ENCODE measurements around the gene PLCB3. TPM values are rescaled to one million over a fixed set of nuclear protein-coding genes. Genes with fewer than 3 reads are reported as not detected.
A peak's percentile ranks its signal among the peaks of the same experiment; 100 is the strongest.

The PLCB3 gene
- total RNA-seq, 1 experiment from 2014 or later: 34.6 TPM

- BruUV-seq (replicated peaks): no TSS peak
- Mint-ChIP-seq H3K27ac (ENCODE audit: low read depth, unreplicated experiment) (peak within 1 kb of the TSS; percentile 19), H3K9me3 (ENCODE audit: unreplicated experiment) (no peaks in the 10 kb centered on the region), H3K27me3 (ENCODE audit: insufficient read depth, unreplicated experiment) (no peaks in the 10 kb centered on the region), H3K4me1 (ENCODE audit: insufficient read depth, unreplicated experiment) (peaks cover 17% of the 10 kb centered on the region), H3K36me3 (ENCODE audit: insufficient read depth, unreplicated experiment) (peaks cover 25% of the 10 kb centered on the region), H3K4me3 (ENCODE audit: unreplicated experiment) (peak within 1 kb of the TSS; percentile 73)
- ChIA-PET CTCF (interaction anchor here (0.8 to 1.7 kb wide), 2 partner anchors 36 to 70 kb away, joined by 3 to 7 read pairs; no protein-coding TSS in a partner anchor), POLR2A (interaction anchor here (11.9 kb wide), 1 partner anchor 10 kb away, joined by 122 read pairs; the partner anchor contains the start of genes FKBP2 and PPP1R14B)
- no peak for TF ChIP-seq CTCF (IDR thresholded peaks at IDR 0.05; ENCODE audit: unreplicated experiment)
- DNase-seq (ENCODE audit: unreplicated experiment): peak; percentile 58
- intact Hi-C loops (cut with micrococcal nuclease): no loop called here
These were observed 17.3 kb upstream of the PLCB3 start, which contains the start of gene VEGFB for GRCh38 chr11:64233913-64234586. TSS of gene VEGFB (plus strand) at chr11:64234584. CDS start at chr11:64234834, 250 bp downstream.

DNA sequence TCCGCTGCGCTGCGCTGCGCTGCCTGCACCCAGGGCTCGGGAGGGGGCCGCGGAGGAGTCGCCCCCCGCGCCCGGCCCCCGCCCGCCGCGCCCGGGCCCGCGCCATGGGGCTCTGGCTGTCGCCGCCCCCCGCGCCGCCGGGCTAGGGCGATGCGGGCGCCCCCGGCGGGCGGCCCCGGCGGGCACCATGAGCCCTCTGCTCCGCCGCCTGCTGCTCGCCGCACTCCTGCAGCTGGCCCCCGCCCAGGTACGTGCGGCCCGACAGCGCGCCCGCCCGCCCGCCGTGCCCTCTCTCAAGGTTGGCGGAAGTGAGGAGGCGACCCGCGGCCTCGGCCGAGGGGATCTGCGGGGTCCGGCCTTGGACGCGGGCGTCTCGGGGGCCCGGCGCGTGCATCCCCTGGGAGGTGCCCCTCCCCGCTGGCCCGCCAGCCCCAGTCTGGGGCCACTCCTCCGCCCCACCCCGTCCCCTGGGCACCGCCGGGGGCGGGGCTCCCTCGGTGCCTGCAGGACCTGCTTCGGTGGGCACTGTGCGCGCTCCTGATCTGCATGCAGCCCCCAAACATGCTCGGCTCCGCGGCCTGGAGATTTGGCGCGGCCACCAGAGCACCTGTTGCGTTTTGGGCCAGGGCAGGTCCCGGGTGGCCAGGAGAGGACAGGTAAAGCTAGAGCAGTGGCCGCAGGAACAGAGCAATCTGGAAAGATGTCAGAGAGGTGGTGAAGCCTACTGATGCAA is 16.5 kb upstream of the PLCB3 start:
- intact Hi-C loops (cut with micrococcal nuclease): no loop called here
- Mint-ChIP-seq H3K36me3 (ENCODE audit: insufficient read depth, unreplicated experiment) (peaks cover 29% of the 10 kb centered on the region), H3K4me1 (ENCODE audit: insufficient read depth, unreplicated experiment) (peaks cover 19% of the 10 kb centered on the region), H3K27me3 (ENCODE audit: insufficient read depth, unreplicated experiment) (no peaks in the 10 kb centered on the region), H3K27ac (ENCODE audit: low read depth, unreplicated experiment) (no peak overlapping the region), H3K9me3 (ENCODE audit: unreplicated experiment) (no peaks in the 10 kb centered on the region), H3K4me3 (ENCODE audit: unreplicated experiment) (peak overlapping the region; percentile 73)
- DNase-seq (ENCODE audit: unreplicated experiment): peak; percentile 34
- ChIA-PET CTCF (interaction anchor here (0.9 to 1.1 kb wide), 3 partner anchors 11 to 97 kb away, joined by 3 to 5 read pairs (median 3); partner anchors contain the start of gene TRMT112), POLR2A (interaction anchor here (0.5 to 11.9 kb wide), 8 partner anchors 9 to 553 kb away, joined by 3 to 122 read pairs (median 4); partner anchors contain the start of genes BAD, FKBP2, NUDT22 and PPP1R14B)
- no TSS peak for BruUV-seq (replicated peaks)
- no peak for TF ChIP-seq CTCF (IDR thresholded peaks at IDR 0.05; ENCODE audit: unreplicated experiment)

DNA sequence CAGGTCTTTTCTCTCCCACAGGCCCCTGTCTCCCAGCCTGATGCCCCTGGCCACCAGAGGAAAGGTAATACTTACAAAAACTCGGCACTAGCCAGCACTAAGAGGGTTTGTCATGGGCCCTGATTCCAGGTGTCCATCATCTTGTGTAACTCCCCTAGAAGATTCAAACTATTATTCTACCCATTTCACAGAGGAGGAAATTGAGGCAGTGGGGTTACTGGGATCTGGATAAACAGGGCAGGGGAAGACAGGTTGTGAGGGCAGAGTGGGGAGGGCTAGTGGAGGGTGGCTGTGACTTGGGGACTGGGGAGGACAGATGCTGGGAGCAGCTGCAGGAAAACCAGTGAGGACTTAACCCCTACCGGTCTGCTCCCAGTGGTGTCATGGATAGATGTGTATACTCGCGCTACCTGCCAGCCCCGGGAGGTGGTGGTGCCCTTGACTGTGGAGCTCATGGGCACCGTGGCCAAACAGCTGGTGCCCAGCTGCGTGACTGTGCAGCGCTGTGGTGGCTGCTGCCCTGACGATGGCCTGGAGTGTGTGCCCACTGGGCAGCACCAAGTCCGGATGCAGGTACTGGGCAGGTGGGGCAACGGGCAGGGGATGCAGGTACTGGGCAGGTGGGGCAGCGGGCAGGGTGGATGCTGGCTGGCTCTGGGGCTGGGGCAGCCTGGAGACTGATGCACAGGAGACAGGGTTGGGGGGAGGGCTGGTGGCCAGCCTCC is 15.7 kb upstream of the PLCB3 start:
- ChIA-PET CTCF (interaction anchor here (0.5 to 1.6 kb wide), 6 partner anchors 10 to 108 kb away, joined by 3 to 5 read pairs (median 3); partner anchors contain the start of gene TRMT112), POLR2A (interaction anchor here (0.6 to 1.7 kb wide), 7 partner anchors 9 to 554 kb away, joined by 3 to 5 read pairs (median 4); partner anchors contain the start of genes NUDT22, RTN3 and TRPT1)
- no TSS peak for BruUV-seq (replicated peaks)
- Mint-ChIP-seq H3K36me3 (ENCODE audit: insufficient read depth, unreplicated experiment) (peaks cover 35% of the 10 kb centered on the region), H3K4me1 (ENCODE audit: insufficient read depth, unreplicated experiment) (peaks cover 26% of the 10 kb centered on the region), H3K27ac (ENCODE audit: low read depth, unreplicated experiment) (no peak overlapping the region), H3K4me3 (ENCODE audit: unreplicated experiment) (peak overlapping the region; percentile 73), H3K9me3 (ENCODE audit: unreplicated experiment) (no peaks in the 10 kb centered on the region), H3K27me3 (ENCODE audit: insufficient read depth, unreplicated experiment) (no peaks in the 10 kb centered on the region)
- TF ChIP-seq CTCF (IDR thresholded peaks at IDR 0.05; ENCODE audit: unreplicated experiment): no peak
- DNase-seq (ENCODE audit: unreplicated experiment): no peak
- intact Hi-C loops (cut with micrococcal nuclease): no loop called here
